GM12801 (cell line): ENCODE measurements around the gene DIP2C.

ENCODE experiments used
- TF ChIP-seq, protein P1 (sequence below): IDR thresholded peaks from one replicate; pipeline ENCODE4 v1.5.1; 2011; ENCODE audit warnings: control low read depth; ENCODE audit not compliant: insufficient read length; ENCODE audit errors: extremely low read depth

The DIP2C gene

GRCh38 chr10:571166-571565 lies 118.3 kb downstream of the DIP2C start:
- TF ChIP-seq, protein P1, sequence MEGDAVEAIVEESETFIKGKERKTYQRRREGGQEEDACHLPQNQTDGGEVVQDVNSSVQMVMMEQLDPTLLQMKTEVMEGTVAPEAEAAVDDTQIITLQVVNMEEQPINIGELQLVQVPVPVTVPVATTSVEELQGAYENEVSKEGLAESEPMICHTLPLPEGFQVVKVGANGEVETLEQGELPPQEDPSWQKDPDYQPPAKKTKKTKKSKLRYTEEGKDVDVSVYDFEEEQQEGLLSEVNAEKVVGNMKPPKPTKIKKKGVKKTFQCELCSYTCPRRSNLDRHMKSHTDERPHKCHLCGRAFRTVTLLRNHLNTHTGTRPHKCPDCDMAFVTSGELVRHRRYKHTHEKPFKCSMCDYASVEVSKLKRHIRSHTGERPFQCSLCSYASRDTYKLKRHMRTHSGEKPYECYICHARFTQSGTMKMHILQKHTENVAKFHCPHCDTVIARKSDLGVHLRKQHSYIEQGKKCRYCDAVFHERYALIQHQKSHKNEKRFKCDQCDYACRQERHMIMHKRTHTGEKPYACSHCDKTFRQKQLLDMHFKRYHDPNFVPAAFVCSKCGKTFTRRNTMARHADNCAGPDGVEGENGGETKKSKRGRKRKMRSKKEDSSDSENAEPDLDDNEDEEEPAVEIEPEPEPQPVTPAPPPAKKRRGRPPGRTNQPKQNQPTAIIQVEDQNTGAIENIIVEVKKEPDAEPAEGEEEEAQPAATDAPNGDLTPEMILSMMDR: no peak

DNA sequence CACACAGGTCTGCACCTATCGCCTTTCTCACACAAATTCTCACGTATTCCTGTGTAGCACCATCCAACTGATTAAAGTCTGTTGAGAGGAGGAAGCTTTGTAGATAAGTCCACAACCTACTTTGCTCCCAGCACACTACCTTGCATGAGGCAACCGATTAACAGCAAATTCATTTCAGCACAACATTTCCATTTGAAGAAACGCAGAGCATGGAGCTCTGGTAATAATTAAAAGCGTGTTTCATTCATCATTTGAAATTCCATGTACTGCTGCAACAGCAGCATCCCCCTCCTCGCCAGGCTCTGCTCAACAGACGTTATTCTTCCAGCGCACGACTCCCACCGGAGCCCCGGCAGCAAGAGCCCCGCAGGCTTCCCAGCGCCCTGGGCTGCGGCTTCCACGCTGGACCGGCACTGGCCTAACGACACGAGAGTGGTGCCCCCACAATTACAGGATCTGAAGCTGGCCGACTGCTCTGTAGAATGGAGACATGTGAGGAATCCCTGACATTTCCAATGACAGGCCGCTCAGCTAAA lies 118.8 kb downstream of the DIP2C start:
- TF ChIP-seq, protein P1: no peak

DNA sequence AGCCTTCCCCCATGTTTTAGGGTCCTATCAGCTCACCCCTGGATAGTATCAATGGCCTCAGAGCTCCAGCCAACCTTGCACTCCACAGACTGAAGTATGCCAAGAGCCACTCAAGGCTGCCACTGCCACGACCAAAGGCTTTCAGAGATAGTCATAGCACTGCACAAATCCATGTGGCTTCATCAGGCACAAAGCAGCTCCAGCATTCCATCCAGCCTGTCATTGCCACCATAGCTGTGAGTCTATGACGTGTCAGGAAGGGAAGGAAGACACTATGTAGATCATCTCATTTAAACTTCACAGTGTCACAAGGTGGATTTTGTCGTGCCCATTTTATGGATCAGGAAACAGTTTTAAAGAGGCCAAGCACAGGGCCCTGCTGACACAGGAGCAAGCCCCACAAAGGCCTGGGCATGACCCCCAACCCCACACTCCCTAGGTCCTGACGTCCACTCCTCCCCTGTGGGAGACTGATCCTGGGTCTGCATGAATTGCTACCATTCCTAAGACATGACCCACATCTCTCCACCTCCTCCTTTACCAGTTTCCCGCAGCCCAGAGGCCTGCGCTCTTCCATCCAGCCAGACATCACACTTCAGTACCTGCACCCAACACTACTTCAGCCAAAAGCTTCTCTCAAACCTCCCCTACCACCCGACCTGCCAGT lies 119.4 kb downstream of the DIP2C start:
- TF ChIP-seq, protein P1: no peak

- TF ChIP-seq, protein P1: no peak
Measured at GRCh38 chr10:568848-569247, 120.6 kb downstream of the DIP2C start.

GRCh38 chr10:567869-568268 lies 121.6 kb downstream of the DIP2C start:
- TF ChIP-seq, protein P1: no peak

DNA sequence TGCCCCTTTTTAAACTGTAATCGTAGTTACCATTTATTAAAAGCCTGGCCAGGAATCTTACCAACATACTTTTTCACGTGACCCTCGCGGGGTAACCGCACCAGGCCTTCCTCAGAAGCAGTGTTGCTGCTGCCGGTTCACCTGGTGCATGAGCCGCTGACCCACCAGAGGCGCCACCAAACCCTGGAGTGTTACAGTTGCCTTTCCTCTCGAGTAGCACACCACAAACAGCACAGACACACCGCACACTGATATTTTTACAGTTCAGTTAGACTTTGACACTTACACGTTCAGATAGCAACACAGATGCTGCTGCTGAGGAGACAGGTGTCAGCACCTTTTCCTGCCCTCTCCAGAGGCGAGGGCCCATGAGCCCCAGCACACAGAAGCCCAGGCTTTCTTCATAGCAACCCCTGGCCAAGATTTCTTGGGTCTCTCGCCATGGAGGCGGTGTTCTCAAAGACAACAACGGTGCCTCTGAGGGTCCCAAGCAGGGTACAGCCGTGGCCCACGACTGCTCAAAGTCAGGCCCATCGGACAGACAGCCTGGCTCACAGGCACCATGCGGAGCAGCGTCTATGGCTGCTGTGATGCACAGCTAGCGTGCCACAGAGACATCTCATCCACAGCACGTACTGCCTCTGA lies 123.1 kb downstream of the DIP2C start:
- TF ChIP-seq, protein P1: no peak

- TF ChIP-seq, protein P1: no peak
Measured at GRCh38 chr10:565676-566075, 123.8 kb downstream of the DIP2C start.
